Kidney epithelial cell (primary cell): Measurements from ENCODE around the gene COQ2. TPM values are rescaled to one million over a fixed set of nuclear protein-coding genes. Genes with fewer than 3 reads are reported as not detected.
A peak's percentile ranks its signal among the peaks of the same experiment; 100 is the strongest.

ENCODE experiments used
- DNase-seq: peaks from one replicate; pipeline ENCODE4 v3.0.0-alpha.2; 2010; ENCODE audit warnings: low read depth
- H3K27me3 ChIP-seq: 2 replicates; pipeline ENCODE4 v1.6.0; 2011; ENCODE audit warnings: low read length; ENCODE audit not compliant: control insufficient read depth, insufficient read depth
- H3K36me3 ChIP-seq: 2 replicates; pipeline ENCODE4 v1.5.1; 2011; ENCODE audit warnings: low read length; ENCODE audit not compliant: control insufficient read depth, insufficient read depth
- H3K4me3 ChIP-seq: 2 replicates; pipeline ENCODE4 v1.5.1; 2011; ENCODE audit warnings: low read depth, mild to moderate bottlenecking, control low read depth, low read length
- total RNA-seq: library from RNA; depleted of rRNA; stranded (reverse); fragments of >200 nt; gene quantifications from 2 replicates; pipeline ENCODE4 v1.2.3, GENCODE V29; 2015
- TF ChIP-seq, protein P1 (sequence below): IDR thresholded peaks from 2 replicates; pipeline ENCODE4 v1.5.1; 2011; ENCODE audit warnings: mild to moderate bottlenecking, moderate library complexity, low read length, control low read depth, inconsistent platforms; ENCODE audit not compliant: insufficient read depth, poor library complexity, severe bottlenecking

Gene COQ2
- total RNA-seq, 1 donor from 2014 or later: 9.5 TPM

DNA sequence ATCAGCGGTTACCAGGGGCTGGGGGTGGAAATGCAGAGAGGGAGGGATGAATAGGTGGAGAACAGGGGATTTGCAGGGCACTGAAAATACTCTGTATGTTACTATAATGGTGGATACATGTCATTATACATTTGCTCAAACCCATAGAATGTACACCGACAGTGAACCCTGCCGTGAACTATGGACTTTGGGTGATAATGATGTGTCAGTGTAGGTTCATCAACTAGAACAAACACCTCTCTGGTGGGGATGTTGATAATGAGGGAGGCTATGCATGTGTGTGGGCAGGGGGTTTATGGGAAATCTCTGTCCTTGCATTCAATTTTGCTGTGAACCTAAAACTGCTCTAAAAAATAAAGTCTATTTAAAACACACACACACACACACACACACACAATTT lies 38.5 kb upstream of the COQ2 start:
- H3K36me3 ChIP-seq: no peaks in the 10 kb centered on the region
- H3K27me3 ChIP-seq: no peaks in the 10 kb centered on the region
- H3K4me3 ChIP-seq: no peak overlapping the region
- TF ChIP-seq, protein P1, sequence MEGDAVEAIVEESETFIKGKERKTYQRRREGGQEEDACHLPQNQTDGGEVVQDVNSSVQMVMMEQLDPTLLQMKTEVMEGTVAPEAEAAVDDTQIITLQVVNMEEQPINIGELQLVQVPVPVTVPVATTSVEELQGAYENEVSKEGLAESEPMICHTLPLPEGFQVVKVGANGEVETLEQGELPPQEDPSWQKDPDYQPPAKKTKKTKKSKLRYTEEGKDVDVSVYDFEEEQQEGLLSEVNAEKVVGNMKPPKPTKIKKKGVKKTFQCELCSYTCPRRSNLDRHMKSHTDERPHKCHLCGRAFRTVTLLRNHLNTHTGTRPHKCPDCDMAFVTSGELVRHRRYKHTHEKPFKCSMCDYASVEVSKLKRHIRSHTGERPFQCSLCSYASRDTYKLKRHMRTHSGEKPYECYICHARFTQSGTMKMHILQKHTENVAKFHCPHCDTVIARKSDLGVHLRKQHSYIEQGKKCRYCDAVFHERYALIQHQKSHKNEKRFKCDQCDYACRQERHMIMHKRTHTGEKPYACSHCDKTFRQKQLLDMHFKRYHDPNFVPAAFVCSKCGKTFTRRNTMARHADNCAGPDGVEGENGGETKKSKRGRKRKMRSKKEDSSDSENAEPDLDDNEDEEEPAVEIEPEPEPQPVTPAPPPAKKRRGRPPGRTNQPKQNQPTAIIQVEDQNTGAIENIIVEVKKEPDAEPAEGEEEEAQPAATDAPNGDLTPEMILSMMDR: no peak
- DNase-seq: no peak

- no peak overlapping the region for H3K4me3 ChIP-seq
- no peaks in the 10 kb centered on the region for H3K36me3 ChIP-seq
- TF ChIP-seq, protein P1: no peak
- H3K27me3 ChIP-seq: no peaks in the 10 kb centered on the region
- peak; percentile 32 for DNase-seq
Measured at GRCh38 chr4:83320548-83320947, 36.0 kb upstream of the COQ2 start.

GRCh38 chr4:83318666-83319065 lies 34.1 kb upstream of the COQ2 start:
- TF ChIP-seq, protein P1: no peak
- no peak for DNase-seq
- H3K4me3 ChIP-seq: no peak overlapping the region
- no peaks in the 10 kb centered on the region for H3K27me3 ChIP-seq
- no peaks in the 10 kb centered on the region for H3K36me3 ChIP-seq

DNA sequence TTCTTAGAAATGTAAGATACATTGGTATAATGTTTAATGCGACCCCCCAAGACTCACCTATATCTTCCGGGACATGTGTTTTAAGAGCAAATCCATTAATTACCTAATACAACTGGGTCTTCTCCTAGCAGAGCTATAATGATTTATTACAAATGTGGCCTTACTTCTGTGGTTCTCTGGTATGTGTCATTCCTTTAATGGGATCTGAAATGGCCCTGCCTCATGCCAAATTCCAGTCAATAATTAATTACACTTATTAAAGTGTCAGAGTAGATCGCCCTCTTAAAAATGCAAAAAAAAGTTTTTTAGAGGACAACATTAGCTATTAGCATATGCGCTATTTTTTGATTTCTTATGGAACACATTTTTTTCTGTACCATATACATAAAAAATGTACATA lies 33.1 kb upstream of the COQ2 start:
- H3K27me3 ChIP-seq: no peaks in the 10 kb centered on the region
- TF ChIP-seq, protein P1: no peak
- no peaks in the 10 kb centered on the region for H3K36me3 ChIP-seq
- DNase-seq: no peak
- H3K4me3 ChIP-seq: no peak overlapping the region

DNA sequence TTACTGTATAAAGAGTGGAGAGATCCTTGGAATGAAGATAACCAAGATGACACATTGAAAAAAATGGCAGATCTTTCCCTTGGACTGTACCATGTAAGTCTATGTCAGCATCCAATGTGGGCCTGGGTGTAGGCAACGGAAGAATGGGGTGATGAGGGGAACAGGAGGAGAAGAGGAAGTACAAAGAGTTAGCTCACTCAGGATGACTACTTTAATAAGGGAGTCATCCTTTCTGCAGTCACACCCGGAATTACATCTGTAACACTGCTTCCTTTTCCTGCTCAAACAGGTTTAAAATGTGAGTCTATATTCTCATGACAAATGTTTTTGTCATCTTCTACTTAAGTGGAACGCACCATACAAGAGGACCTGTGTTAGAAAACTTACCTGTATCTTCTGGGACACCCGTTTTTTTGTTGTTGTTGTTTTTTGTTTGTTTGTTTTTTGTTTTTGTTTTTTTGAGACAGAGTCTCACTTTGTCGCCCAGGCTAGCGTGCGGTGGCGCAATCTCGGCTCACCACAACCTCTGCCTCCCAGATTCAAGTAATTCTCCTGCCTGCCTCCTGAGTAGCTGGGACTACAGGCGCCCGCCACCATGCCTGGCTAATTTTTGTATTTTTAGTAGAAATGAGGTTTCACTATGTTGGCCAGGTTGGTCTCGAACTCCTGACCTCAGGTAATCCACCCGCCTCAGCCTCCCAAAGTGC lies 32.0 kb upstream of the COQ2 start:
- DNase-seq: no peak
- TF ChIP-seq, protein P1: no peak

GRCh38 chr4:83315341-83315870 lies 30.8 kb upstream of the COQ2 start:
- TF ChIP-seq, protein P1: no peak
- DNase-seq: no peak
- Histone ChIP-seq H3K27me3 (no peaks in the 10 kb centered on the region), H3K36me3 (no peaks in the 10 kb centered on the region), H3K4me3 (no peak overlapping the region)

More for the DNA sequence above, 32.0 kb upstream of the COQ2 start:
- H3K36me3 ChIP-seq: no peaks in the 10 kb centered on the region
- H3K4me3 ChIP-seq: no peak overlapping the region
- H3K27me3 ChIP-seq: no peaks in the 10 kb centered on the region
